ENCODE data around the gene ITGAV.

- no peak for TF ChIP-seq EP300 (IDR thresholded peaks at IDR 0.05)
- TF ChIP-seq CTCF (IDR thresholded peaks at IDR 0.05) = no peak
These were observed 34.8 kb upstream of the ITGAV start for GRCh38 chr2:186554850-186555671.

Measured in ovary (tissue), 3 donors.